ENCODE data around the gene CDON. TPM values are rescaled to one million over a fixed set of nuclear protein-coding genes. Genes with fewer than 3 reads are reported as not detected.

Gene CDON
- polyA plus RNA-seq, 3 donors = 26.6 to 32.7 (median 26.8) TPM

DNA sequence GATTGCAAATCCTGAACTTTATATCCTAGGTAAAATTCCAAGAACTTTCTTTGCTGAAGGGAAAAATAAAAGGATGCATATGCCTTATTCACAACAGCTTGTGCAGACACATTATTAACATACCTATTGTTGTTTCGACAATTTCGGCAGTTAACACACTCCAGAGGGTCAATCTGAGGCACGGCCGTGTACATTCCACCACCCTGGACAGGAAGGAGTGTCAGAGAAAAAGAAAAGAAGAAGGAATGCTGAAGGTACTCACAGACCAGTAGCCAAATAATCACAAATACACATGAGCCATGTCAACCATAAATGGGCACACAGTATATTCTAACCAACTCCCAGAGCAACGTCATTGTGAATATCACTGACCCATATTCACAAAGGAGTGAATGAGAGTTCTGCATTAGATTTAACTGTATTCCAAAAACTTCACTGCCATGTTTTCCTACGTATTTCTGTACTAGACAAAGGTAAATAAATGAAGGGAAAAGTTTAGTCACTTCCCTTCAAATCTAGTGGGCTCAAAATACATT, 84.4 kb downstream of the CDON start:
- DNase-seq (ENCODE audit: extremely low read depth in 1 of 11, low read depth in 9 of 11, low spot score in 4 of 11) = no peak

DNA sequence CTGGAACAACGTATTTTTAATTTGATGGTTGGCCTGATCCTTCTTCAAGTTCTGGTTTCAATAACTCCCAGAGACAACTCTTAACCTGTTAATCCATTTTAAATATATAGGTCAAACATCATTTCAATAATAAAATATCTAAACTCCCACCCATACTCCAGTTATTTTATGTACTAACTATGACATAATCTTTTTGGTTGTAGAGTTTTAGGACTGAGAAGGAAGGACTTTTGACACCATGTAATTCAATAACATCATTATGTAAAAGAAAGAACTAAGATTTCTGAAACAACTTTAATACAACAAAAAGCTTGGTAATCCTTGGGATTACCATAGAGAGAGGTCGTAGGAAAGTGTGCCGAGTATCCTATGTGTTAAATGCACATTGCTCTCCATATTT, 85.3 kb downstream of the CDON start:
- no peak for DNase-seq (ENCODE audit: extremely low read depth in 1 of 11, low read depth in 9 of 11, low spot score in 4 of 11)

DNA sequence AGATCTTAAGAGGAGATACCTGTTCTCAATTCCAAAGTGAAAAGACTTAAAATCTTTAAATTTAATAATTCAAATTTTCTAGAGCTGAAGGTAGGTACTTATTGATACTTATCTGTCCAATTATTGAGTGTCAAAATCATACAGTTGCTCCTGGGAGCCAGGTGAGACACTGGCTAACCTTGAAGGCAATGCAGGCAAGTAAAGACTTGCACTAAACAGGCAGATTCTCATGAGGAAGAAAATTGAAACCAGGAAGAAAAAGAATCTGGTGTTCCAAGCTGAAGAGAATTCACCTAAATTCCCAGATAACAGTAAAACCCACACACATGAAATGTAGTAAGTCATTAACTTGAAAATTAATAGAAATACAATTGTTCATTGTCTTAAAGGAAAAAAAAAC, 86.5 kb downstream of the CDON start:
- DNase-seq (ENCODE audit: extremely low read depth in 1 of 11, low read depth in 9 of 11, low spot score in 4 of 11) = no peak

DNA sequence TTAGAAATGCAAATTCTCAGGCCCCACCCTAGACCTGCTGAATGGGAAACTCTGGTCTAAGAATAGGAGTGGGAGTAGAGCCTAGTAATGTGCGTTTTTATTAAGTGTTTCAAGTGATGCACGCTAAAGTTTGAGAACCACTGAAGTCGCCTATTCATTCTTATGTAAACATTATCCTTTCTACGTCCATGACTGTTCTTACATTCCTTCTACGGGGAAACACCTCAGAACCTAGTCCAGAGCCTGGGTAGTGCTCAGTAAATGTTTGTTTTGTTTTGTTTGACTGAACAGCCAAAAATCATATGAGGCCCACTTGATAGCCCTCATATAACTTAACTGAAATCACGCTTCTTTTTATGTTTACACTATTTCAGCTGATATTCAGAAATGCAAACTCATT, 87.0 kb downstream of the CDON start:
- no peak for DNase-seq (ENCODE audit: extremely low read depth in 1 of 11, low read depth in 9 of 11, low spot score in 4 of 11)

DNA sequence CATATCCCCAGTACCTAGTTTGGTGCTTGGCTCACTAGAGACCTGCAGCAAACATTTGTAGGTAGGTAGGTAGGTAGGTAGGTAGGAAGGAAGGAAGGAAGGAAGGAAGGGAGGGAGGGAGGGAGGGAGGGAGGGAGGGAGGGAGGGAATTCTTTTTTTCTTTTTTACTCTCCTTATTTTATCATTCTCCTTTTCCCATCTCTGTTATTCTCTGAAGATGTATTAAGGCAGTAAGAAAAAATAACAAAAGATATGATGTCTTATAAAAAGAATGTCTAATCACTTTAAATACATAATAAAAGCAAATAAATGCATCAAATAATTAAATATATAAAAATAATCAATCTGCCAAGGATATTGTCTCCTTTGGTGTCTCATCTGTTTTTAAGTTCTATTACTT, 88.4 kb downstream of the CDON start:
- no peak for DNase-seq (ENCODE audit: extremely low read depth in 1 of 11, low read depth in 9 of 11, low spot score in 4 of 11)

DNA sequence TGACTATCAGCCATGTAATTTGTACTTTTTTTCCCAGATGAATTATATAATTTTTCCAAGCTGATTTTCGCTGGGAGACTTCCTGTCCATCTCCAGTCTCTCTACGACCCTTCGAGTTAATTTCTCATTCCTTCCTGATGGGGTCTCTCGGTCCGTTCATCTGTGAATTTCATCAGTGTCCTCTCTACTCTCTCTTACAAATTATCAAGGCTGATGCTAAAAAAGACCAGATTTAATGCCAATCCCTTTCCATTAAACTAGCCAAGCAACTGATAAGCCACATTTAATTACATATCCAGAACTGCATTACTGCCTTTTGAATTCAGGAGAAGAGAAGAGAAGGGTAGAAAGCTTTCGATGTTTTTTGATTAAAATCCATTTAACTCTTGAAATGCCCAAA, 91.0 kb downstream of the CDON start:
- no peak for DNase-seq (ENCODE audit: extremely low read depth in 1 of 11, low read depth in 9 of 11, low spot score in 4 of 11)

DNA sequence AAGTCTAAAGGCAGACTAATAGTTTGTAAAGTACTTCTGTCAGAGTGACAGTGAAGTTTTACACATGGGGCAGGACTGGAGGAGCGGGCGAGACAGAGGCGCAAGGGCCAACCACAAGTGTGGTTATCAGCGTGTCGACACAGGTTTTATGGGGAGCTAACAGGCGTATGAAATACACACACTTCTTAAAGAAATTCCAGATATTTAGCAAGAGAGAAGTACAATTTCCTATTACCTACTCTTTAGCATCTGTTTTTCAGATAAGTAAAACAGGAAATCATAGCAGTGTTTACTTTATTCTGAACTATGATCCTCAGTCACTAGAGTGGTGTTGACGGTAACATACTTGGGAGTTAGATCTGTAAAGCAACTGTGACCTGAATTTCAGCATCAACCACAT, 94.3 kb downstream of the CDON start:
- no peak for DNase-seq (ENCODE audit: extremely low read depth in 1 of 11, low read depth in 9 of 11, low spot score in 4 of 11)

DNA sequence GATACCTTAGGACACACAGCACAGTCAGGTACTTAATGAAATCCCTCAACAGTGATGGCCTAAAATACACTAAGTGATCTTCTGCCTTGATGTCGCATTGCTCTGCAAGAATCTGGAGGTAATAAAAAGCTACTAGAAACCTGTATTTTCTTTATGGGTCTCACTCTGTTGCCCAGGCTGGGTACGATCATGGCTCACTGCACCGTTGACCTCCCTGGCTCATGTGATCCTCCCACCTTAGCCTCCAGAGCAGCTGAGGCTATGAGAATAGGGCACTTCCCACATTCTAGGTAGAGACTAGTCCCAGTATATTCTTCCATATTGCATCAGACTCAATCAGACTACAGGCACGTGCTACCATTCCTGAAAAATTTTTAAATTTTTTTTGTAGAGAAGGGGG, 95.2 kb downstream of the CDON start:
- no peak for DNase-seq (ENCODE audit: extremely low read depth in 1 of 11, low read depth in 9 of 11, low spot score in 4 of 11)

DNA sequence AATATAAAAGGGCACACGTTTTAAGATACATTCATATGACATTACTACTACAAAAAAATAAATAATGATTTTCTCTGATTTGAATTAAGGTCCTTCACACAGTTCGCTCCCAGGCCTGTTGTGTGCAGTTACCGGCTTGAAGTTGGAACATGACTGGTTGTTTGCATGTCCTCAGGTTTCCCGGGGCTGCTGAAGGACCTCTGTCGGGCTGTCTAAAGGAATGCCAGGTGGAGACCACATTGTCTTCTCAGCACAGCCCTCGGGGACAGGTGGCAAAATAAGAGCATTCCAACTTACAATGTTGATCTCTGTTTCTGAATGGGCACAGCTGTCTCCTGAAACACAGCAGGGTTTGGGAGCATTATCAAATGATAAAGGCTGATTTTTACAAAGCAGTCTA, 101.9 kb downstream of the CDON start:
- no peak for DNase-seq (ENCODE audit: extremely low read depth in 1 of 11, low read depth in 9 of 11, low spot score in 4 of 11)

DNA sequence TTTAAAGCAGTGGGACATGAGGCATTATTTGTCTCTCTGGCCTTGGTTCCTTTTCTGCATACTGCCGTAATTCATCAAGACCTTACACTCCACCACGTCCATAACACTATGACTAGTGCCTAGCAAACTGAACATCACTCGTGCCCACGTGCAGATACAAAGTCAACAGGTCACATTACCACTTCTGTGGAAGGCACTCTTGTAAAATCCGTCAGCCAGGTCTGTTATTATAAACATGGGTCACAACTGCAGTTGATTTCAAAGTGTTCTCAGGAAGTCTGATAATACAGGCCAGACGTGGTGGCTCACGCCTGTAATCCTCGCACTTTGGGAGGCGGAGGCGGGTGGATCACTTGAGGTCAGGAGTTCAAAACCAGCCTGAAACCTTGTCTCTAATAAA, 102.7 kb downstream of the CDON start:
- DNase-seq (ENCODE audit: extremely low read depth in 1 of 11, low read depth in 9 of 11, low spot score in 4 of 11) = no peak

DNA sequence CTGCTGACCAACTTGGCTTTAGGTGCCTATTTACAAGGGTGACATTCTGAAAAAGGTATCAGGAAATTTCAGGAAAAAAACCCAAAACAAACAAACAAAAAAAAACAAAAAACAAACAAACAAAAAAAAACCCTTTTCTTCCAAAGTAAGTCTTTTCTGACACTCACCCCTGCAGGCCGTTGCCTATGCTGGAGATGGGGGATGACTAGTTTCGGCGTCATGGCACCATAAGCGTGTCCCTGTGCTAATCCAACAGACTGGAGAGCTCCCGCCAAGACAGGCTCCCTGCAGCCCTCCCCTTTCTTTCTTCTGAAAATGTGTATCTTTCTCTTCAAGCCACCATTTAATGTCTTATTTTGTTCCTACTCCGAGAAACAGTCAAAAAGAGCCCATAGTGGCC, 103.2 kb downstream of the CDON start:
- DNase-seq (ENCODE audit: extremely low read depth in 1 of 11, low read depth in 9 of 11, low spot score in 4 of 11) = no peak

DNA sequence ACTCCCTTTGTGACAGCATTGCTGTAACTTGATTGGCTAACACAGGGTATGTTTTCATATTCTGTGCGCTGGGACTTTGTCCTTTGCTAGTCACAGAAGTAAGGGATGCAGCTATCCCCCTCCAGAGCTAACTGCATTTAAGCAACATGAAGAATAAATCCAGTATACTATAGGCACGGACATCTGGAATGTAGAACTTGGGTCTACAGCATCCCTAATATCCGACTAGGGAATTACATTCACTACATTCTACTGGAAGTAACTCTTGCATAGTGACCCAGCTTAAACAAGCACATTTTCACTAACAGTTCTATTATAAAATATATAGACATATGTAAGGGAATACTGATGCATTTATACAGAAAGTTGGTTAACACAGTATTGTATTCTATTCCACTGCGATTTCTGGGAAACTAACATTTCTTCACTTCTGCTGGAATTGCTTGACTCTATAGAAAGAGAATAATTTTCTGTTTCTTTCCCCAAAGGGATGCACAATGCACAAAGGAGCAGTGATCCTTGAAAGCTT, 103.7 kb downstream of the CDON start:
- DNase-seq (ENCODE audit: extremely low read depth in 1 of 11, low read depth in 9 of 11, low spot score in 4 of 11) = no peak

DNA sequence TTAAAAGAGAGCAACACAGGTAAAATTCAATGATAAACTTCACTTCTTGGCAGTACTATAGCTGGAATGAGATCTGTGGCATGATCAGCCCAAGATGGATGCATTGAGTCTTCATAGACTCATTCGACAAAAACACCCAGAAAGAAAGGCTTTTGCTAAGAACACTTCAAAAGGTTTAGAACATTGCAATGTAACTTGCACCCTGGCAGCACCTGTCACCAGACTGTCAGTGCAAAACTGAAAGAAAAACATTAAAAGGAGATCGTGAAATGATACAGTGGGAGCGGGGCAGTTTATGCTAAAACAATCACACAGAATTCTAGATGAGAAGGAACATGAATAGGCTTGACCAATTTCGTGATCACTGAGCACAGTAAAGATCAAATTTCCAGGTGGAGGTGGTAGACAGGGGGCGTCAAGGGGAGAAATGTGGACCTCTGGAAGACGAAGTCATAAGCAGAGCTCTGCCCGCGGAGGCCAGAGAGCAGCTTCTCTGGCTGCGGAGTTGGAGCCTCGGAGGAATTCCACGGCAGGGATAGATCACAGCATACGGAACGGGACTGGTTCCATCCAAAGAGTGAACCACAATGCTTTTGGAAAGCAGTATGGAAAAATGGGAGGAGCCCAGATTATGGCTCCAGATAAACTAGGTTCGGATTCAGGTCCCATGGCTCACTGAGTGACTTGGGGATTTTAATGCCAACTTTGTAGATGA, 104.9 kb downstream of the CDON start:
- DNase-seq (ENCODE audit: extremely low read depth in 1 of 11, low read depth in 9 of 11, low spot score in 4 of 11) = no peak

DNA sequence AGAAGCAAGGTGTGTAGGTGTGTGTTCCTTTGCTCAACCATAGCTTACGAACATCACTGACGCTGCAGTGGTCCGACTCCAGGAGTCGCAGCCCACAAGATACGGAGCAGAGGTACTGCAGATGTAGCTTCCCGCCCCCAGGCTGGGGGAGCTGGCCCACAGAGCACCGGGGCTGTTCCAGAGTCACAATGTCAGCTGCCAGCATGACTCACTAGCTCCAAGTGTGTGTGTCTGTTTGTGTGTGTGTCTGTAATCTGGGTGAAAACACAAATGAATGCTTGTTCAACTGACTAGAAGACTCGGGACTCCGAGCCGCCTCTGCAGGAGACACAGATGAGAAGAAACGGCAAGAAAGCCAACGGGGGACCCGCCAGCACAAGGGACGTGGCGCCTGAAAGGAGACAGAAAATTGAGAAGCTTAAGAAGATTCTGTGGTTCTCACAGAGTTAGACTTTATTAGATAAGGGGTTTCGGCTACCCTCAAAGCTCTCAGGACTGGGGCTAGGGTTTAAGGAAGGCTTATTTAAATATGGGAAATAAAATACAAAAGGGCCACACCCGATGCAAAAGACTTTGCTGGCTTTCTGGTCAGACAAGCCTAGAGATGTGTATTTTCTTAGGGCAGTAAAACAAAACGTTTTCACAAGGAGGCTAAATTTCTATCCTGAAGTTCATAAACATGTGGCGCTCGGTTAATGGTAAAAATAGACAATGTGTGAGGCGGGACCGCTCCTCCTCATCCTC, 106.1 kb downstream of the CDON start:
- no peak for DNase-seq (ENCODE audit: extremely low read depth in 1 of 11, low read depth in 9 of 11, low spot score in 4 of 11)

DNA sequence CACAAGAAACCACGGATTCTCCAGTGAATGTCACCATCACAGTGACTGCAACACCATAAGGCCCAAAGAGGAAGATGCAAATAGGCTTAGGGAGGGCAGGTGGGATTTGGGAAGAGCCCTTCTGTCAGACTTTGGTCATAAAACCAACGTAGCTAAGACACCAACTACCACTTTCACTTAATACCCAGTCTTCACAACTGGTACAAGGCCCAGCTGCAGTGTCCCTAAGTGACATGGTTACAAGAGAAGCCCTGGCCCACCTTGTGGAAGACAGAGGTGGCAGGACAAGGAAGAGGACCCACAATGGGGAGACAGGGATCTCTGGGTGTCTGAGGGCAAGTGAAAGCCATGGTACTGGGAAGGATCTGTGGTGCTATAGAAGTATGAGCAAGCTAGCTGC, 106.8 kb downstream of the CDON start:
- DNase-seq (ENCODE audit: extremely low read depth in 1 of 11, low read depth in 9 of 11, low spot score in 4 of 11) = no peak

DNA sequence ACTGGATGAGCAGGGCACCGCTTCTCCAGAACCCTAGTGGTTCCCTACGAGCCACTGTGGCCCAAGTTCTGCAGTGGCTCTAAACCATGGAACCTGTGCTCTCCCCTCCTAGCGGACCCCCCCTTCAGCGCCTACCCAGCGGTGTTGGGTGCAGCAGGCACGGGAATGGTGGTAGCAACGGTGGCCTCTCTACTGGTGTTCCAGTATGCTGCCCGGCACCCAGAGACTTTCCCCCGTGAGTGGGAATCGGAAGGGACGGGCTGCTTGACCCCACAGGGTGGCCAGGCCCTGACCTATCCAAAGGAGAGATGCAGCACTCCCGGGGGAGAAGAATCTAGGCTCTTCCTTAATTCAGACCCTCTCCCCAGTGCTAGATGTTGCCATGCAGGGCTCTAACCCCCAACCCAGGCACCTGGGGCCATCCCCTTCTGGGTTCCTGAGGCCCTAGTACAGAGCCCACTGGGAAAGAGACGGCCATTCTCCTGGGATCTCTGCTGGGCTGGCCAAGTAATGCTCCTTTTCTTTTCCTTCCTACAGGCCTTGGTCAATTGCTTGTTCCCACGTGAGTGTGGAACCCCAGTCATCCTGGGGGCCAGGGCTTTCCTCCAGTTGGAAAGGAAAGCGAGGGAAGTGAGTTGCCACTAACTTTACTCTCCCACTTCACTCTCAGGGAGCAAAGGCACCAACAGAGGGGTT, 107.6 kb downstream of the CDON start:
- DNase-seq (ENCODE audit: extremely low read depth in 1 of 11, low read depth in 9 of 11, low spot score in 4 of 11) = no peak

DNA sequence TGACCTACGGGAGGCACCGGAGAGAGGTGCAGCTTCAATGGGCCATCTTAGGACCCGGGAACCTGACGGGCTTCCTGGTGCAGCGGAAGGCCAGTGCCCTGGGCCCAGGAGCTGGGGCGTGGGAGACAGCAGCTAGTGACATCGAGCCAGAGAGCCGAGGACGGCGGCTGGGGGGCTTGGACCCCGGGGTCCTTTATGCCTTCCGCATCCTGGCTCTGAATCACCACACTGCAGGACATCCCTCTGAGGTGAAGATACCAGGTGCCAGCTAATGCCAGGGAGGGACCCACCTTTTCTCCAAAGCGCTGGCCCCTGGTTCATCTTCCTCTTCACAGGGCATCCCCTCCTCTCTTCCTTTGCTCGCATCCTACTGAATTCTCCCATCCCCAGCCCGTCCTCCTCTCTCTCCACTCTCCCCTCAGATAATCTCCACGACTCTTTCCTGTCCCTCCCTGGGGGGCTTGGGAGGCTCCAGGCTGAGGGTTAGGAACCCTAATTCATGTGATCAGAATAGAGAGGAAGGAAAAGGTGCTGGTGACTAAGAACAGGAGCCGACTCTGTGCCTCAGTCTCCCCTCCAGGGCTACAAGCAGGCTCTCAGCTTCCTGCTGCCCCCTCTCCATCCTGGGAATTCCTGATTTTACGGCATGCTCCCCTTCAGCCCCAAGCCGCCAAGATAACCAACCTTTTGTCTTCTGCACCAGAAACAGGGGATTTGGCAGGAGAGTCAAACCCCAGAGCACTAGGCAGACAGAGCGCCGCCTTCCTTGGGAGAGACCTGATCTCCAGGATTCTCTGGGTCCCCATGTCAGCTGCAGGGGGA, 108.3 kb downstream of the CDON start:
- DNase-seq (ENCODE audit: extremely low read depth in 1 of 11, low read depth in 9 of 11, low spot score in 4 of 11) = no peak

DNA sequence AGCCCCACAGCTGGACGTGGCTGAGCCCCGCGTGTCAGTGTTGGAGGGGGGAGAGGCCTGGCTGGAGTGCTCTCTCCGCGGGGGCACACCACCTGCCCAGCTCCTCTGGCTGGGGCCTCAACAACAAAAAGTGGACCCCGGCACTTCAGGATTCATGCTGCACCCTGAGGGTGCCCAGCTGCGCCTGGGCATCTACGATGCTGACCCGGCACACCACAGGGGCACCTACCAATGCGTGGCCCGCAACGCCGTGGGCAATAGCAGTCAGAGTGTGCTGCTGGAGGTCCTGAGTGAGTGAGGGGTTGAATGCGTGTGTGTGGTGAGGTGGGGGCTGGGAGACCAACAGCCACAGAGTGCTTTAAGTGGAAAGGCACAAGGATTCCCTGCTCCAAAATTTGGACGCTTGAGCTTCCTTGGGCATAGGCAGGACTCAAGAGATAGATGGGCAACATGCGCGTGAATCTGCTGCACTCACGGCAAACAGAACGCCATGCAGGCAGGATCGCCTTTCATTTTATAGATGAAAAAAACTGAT, 109.2 kb downstream of the CDON start:
- no peak for DNase-seq (ENCODE audit: extremely low read depth in 1 of 11, low read depth in 9 of 11, low spot score in 4 of 11)

DNA sequence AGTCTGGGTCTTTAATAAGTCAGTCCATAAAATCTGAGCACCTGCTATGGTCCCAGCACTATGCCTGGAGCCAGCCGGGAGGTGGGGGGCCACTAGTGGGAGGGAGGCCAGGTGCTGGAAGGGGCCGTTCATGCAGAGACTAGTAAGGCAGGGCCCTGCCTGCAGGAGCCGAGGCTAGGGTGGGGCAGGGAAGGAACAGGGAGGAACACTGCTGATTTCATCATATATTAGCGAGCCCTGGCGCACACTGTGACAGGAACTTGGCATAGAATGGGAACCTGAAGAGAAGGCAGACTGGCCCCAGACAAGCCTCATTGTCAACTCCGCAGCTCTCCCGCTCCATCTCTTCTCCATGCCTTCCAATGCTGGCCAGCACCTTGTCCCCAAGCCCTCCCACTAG, 109.7 kb downstream of the CDON start:
- DNase-seq (ENCODE audit: extremely low read depth in 1 of 11, low read depth in 9 of 11, low spot score in 4 of 11) = no peak

Measured in renal cortex interstitium (tissue), 11 donors.